HepG2 (cell line): ENCODE measurements around the gene CTTNBP2NL. TPM values are rescaled to one million over a fixed set of nuclear protein-coding genes. Genes with fewer than 3 reads are reported as not detected.

Experiments used
- ATAC-seq: fragments of 200-7000 bp; cut with Tn5 transposase; 3 replicates; pipeline ENCODE4 v1.9.1; 2020; ENCODE audit warnings: mild to moderate bottlenecking, moderate library complexity
- BruUV-seq: library from RNA; stranded (reverse); fragments of 400-500 nt; replicated peaks from 2 replicates; lab custom pipeline; 2021; lab: Mats Ljungman, UMichigan
- CTCF ChIA-PET: fragments of 300-600 bp; formaldehyde crosslinking; extraction: SDS; loops from one replicate; lab custom pipeline; 2021; ENCODE audit warnings: low total read pairs, inconsistent platforms, low intra/inter-chr PET ratio; lab: Yijun Ruan, JAX
- POLR2A ChIA-PET: fragments of 350-600 bp; sonication (Branson Sonifier 250); formaldehyde crosslinking; loops from one replicate; lab custom pipeline; 2020; ENCODE audit warnings: antibody characterized with exemption, inconsistent platforms; lab: Yijun Ruan, JAX
- DNase-seq: peaks from one replicate; pipeline ENCODE4 v3.0.0-alpha.2; 2015; ENCODE audit warnings: low spot score
- FAIRE-seq: peaks from 3 replicates; lab custom pipeline; 2011; peaks lifted over from hg19 to GRCh38; lab: Jason Lieb, UNC
- H2AFZ ChIP-seq: one replicate; pipeline ENCODE4 v1.6.1; 2011; ENCODE audit warnings: low read length, inconsistent platforms
- H3K27ac ChIP-seq: fragments of 300-600 bp; 3 replicates; pipeline ENCODE4 v1.8.0; 2011; ENCODE audit warnings: mixed run types, mild to moderate bottlenecking, mixed read lengths, low read length, inconsistent platforms; ENCODE audit not compliant: insufficient read depth; ENCODE audit errors: extremely low read length
- H3K27me3 ChIP-seq, 2 experiments: fragments of 200-600 bp in 1 of 2; 2 replicates in 1 of 2; 3 replicates in 1 of 2; pipeline versions ENCODE4 v1.6.0 to v1.8.0; 2011; ENCODE audit warnings: low read length in 2 of 2, mild to moderate bottlenecking in 2 of 2, moderate library complexity in 2 of 2, inconsistent platforms in 1 of 2; ENCODE audit not compliant: insufficient read depth in 2 of 2, control insufficient read depth in 1 of 2
- H3K36me3 ChIP-seq, 2 experiments: fragments of 200-600 bp in 1 of 2; replicated peaks in 1 of 2; 2 replicates in 1 of 2; 3 replicates in 1 of 2; pipeline versions ENCODE4 v1.5.1 to v1.8.0; 2011; ENCODE audit warnings: low read length in 2 of 2, inconsistent platforms in 1 of 2; ENCODE audit not compliant: insufficient read depth in 2 of 2, control insufficient read depth in 1 of 2
- H3K4me1 ChIP-seq: 2 replicates; pipeline ENCODE4 v1.5.1; 2012; ENCODE audit warnings: low read length, inconsistent platforms; ENCODE audit not compliant: insufficient read depth
- H3K4me2 ChIP-seq: 2 replicates; pipeline ENCODE4 v1.6.0; 2011; ENCODE audit warnings: low read depth, low read length, inconsistent platforms
- H3K4me3 ChIP-seq, 3 experiments: fragments of 200-600 bp in 1 of 3; sonication (generic), shearing (Covaris generic) in 1 of 3; replicated peaks in 1 of 3; 2 replicates each; pipeline ENCODE4 v1.5.1; 2011 to 2016; ENCODE audit warnings: low read length in 3 of 3, inconsistent platforms in 2 of 3, low read depth in 2 of 3, mild to moderate bottlenecking in 2 of 3, control low read depth in 1 of 3, mixed read lengths in 1 of 3; ENCODE audit not compliant: insufficient read depth in 1 of 3
- H3K79me2 ChIP-seq: one replicate; pipeline ENCODE4 v1.6.1; 2011; ENCODE audit warnings: low read length, inconsistent platforms; ENCODE audit not compliant: insufficient read depth
- H3K9ac ChIP-seq: 2 replicates; pipeline ENCODE4 v1.6.0; 2011; ENCODE audit warnings: mild to moderate bottlenecking, low read depth, low read length, inconsistent platforms; ENCODE audit not compliant: insufficient read depth
- H3K9me3 ChIP-seq: 2 replicates; pipeline ENCODE4 v1.5.1; 2012; ENCODE audit warnings: mild to moderate bottlenecking, low read length
- H4K20me1 ChIP-seq: 2 replicates; pipeline ENCODE4 v1.6.0; 2011; ENCODE audit warnings: inconsistent platforms, mild to moderate bottlenecking, low read length, moderate library complexity; ENCODE audit not compliant: insufficient read depth
- GTF3A ChIP-seq: sonication (generic); formaldehyde crosslinking; conservative IDR thresholded peaks from 2 replicates; pipeline ENCODE4 v1.4.0; 2020; ENCODE audit warnings: mild to moderate bottlenecking, missing genetic modification reagents
- MTF2 ChIP-seq: sonication (generic); formaldehyde crosslinking; IDR thresholded peaks from 2 replicates; pipeline ENCODE4 v1.5.0; 2020; ENCODE audit warnings: missing genetic modification reagents, borderline replicate concordance
- SOX13 ChIP-seq, 3 experiments: fragments of 450-650 bp in 1 of 3; sonication (generic) in 1 of 3; formaldehyde crosslinking in 1 of 3; IDR thresholded peaks in 2 of 3; conservative IDR thresholded peaks in 1 of 3; 2 replicates each; pipeline versions ENCODE4 v1.5.0 to v1.6.1; 2016 to 2020; ENCODE audit warnings: antibody characterized with exemption in 1 of 3, mild to moderate bottlenecking in 1 of 3, missing compliant biosample characterization in 1 of 3, missing genetic modification reagents in 1 of 3, moderate library complexity in 1 of 3
- SYNCRIP ChIP-seq: fragments of 200-400 bp; formaldehyde crosslinking; IDR thresholded peaks from 2 replicates; pipeline ENCODE4 v1.6.1; 2018; ENCODE audit warnings: mild to moderate bottlenecking, low read depth, low read length; ENCODE audit not compliant: insufficient read depth
- ZNF629 ChIP-seq: sonication (generic); formaldehyde crosslinking; conservative IDR thresholded peaks from 2 replicates; pipeline ENCODE4 v1.5.0; 2020; ENCODE audit warnings: missing genetic modification reagents
- WGBS: methylation state at CpG from one replicate; pipeline ENCODE4 v1.1.6; 2017; ENCODE audit warnings: low lambda C conversion rate; 5-methylcytosine and 5-hydroxymethylcytosine counted together
- in situ Hi-C: cut with HindIII; loops from 2 replicates; pipeline ENCODE4 v1.10.0; 2017; ENCODE audit warnings: low pct_unique_long_range_greater_than_20kb; ENCODE audit not compliant: extremely low pct_ligation_motif_present
- intact Hi-C: fragments of 100-400 bp; cut with micrococcal nuclease; formaldehyde crosslinking; loops from one replicate; pipeline ENCODE4 v1.10.0; 2022; ENCODE audit not compliant: unreplicated experiment
- polyA plus RNA-seq, 8 experiments: library from polyadenylated mRNA; depleted of rRNA in 3 of 8; stranded (reverse) in 7 of 8; unstranded in 1 of 8; fragments of >200 nt; fragmentation: Illumina TruSeq in 4 of 8; extraction: Trizol in 4 of 8; gene quantifications; 2 replicates each; pipeline versions ENCODE4 v1.2.1 to v1.2.3, GENCODE V29; 2011 to 2016; ENCODE audit warnings: low read depth in 4 of 8, missing spikeins in 1 of 8, mixed read lengths in 1 of 8; ENCODE audit not compliant: insufficient read depth in 1 of 8
- total RNA-seq, 5 experiments: library from RNA; depleted of rRNA; stranded (reverse); fragments of >200 nt; fragmentation: Illumina TruSeq; extraction: Trizol; gene quantifications; 2 replicates each; pipeline ENCODE4 v1.2.3, GENCODE V29; 2016; ENCODE audit warnings: low read depth in 1 of 5
- TF ChIP-seq, protein P1 (sequence below): sonication (generic); formaldehyde crosslinking; IDR thresholded peaks from 2 replicates; pipeline ENCODE4 v1.5.0; 2020; ENCODE audit warnings: mild to moderate bottlenecking, missing genetic modification reagents, borderline replicate concordance
- TF ChIP-seq, protein P2 (sequence below): sonication (generic); formaldehyde crosslinking; IDR thresholded peaks from 2 replicates; pipeline ENCODE4 v1.5.1; 2020; ENCODE audit warnings: mild to moderate bottlenecking, missing genetic modification reagents, borderline replicate concordance

Gene CTTNBP2NL
- total and polyA plus RNA-seq, 2 of the 13 experiments (the other 11 are each of a cell fraction or from before 2014, with no cell fraction given), result 2.1 to 4.1 TPM

- BruUV-seq, result no TSS peak
- intact Hi-C loops, result loop anchor here (2.0 kb wide), 1 partner anchor 312 kb away; the partner anchor contains the start of gene RHOC
- DNase-seq, result no peak
- WGBS, result 0% methylated on average over 1 of the region's 1 CpG
- Histone ChIP-seq H4K20me1 (no peaks in the 10 kb centered on the region), H3K27me3 (no peaks in the 10 kb centered on the region; a peak in 1 of 5 replicates), H3K9ac (peak overlapping the region; percentile 18; the same call in 1 of the 2 replicates), H2AFZ (no peak overlapping the region), H3K27ac (no peak overlapping the region), H3K4me2 (peak overlapping the region; percentile 85), H3K79me2 (peaks cover 28% of the 10 kb centered on the region), H3K9me3 (no peaks in the 10 kb centered on the region), H3K4me3 (peak overlapping the region; percentile 10 to 92 (median 46); a peak in 3 of 6 replicates), H3K36me3 (no peaks in the 10 kb centered on the region), H3K4me1 (peaks cover 53% of the 10 kb centered on the region)
- no peak for FAIRE-seq
- in situ Hi-C loops, result loop anchor here (5.0 kb wide), 3 partner anchors 68 to 313 kb away; partner anchors contain the start of genes CAPZA1, RHOC and ST7L
- ChIA-PET POLR2A (interaction anchor here (1.0 to 1.7 kb wide), 4 partner anchors 149 to 318 kb away, joined by 3 to 7 read pairs (median 5); partner anchors contain the start of gene MOV10), CTCF (interaction anchor here (1.5 kb wide), 1 partner anchor 71 kb away, joined by 10 read pairs; no protein-coding TSS in a partner anchor)
- no peak for ATAC-seq
- TF ChIP-seq, protein P1, sequence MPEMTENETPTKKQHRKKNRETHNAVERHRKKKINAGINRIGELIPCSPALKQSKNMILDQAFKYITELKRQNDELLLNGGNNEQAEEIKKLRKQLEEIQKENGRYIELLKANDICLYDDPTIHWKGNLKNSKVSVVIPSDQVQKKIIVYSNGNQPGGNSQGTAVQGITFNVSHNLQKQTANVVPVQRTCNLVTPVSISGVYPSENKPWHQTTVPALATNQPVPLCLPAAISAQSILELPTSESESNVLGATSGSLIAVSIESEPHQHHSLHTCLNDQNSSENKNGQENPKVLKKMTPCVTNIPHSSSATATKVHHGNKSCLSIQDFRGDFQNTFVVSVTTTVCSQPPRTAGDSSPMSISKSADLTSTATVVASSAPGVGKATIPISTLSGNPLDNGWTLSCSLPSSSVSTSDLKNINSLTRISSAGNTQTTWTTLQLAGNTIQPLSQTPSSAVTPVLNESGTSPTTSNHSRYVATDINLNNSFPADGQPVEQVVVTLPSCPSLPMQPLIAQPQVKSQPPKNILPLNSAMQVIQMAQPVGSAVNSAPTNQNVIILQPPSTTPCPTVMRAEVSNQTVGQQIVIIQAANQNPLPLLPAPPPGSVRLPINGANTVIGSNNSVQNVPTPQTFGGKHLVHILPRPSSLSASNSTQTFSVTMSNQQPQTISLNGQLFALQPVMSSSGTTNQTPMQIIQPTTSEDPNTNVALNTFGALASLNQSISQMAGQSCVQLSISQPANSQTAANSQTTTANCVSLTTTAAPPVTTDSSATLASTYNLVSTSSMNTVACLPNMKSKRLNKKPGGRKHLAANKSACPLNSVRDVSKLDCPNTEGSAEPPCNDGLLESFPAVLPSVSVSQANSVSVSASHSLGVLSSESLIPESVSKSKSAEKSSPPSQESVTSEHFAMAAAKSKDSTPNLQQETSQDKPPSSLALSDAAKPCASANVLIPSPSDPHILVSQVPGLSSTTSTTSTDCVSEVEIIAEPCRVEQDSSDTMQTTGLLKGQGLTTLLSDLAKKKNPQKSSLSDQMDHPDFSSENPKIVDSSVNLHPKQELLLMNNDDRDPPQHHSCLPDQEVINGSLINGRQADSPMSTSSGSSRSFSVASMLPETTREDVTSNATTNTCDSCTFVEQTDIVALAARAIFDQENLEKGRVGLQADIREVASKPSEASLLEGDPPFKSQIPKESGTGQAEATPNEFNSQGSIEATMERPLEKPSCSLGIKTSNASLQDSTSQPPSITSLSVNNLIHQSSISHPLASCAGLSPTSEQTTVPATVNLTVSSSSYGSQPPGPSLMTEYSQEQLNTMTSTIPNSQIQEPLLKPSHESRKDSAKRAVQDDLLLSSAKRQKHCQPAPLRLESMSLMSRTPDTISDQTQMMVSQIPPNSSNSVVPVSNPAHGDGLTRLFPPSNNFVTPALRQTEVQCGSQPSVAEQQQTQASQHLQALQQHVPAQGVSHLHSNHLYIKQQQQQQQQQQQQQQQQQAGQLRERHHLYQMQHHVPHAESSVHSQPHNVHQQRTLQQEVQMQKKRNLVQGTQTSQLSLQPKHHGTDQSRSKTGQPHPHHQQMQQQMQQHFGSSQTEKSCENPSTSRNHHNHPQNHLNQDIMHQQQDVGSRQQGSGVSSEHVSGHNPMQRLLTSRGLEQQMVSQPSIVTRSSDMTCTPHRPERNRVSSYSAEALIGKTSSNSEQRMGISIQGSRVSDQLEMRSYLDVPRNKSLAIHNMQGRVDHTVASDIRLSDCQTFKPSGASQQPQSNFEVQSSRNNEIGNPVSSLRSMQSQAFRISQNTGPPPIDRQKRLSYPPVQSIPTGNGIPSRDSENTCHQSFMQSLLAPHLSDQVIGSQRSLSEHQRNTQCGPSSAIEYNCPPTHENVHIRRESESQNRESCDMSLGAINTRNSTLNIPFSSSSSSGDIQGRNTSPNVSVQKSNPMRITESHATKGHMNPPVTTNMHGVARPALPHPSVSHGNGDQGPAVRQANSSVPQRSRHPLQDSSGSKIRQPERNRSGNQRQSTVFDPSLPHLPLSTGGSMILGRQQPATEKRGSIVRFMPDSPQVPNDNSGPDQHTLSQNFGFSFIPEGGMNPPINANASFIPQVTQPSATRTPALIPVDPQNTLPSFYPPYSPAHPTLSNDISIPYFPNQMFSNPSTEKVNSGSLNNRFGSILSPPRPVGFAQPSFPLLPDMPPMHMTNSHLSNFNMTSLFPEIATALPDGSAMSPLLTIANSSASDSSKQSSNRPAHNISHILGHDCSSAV (CRISPR knock-in tag), result no peak
- TF ChIP-seq SYNCRIP, result no peak
- TF ChIP-seq SOX13 (IDR thresholded peaks at IDR 0.05), result no peak
- 0 out of 4 replicates have a peak, but pooled peaks of 1 of the 2 experiments have one; percentile 7 for TF ChIP-seq SOX13 (CRISPR knock-in tag; conservative IDR thresholded peaks at IDR 0.05 in 1 of 2, IDR thresholded peaks at IDR 0.05 in 1 of 2)
- TF ChIP-seq GTF3A (CRISPR knock-in tag), result no peak
- TF ChIP-seq, protein P2, sequence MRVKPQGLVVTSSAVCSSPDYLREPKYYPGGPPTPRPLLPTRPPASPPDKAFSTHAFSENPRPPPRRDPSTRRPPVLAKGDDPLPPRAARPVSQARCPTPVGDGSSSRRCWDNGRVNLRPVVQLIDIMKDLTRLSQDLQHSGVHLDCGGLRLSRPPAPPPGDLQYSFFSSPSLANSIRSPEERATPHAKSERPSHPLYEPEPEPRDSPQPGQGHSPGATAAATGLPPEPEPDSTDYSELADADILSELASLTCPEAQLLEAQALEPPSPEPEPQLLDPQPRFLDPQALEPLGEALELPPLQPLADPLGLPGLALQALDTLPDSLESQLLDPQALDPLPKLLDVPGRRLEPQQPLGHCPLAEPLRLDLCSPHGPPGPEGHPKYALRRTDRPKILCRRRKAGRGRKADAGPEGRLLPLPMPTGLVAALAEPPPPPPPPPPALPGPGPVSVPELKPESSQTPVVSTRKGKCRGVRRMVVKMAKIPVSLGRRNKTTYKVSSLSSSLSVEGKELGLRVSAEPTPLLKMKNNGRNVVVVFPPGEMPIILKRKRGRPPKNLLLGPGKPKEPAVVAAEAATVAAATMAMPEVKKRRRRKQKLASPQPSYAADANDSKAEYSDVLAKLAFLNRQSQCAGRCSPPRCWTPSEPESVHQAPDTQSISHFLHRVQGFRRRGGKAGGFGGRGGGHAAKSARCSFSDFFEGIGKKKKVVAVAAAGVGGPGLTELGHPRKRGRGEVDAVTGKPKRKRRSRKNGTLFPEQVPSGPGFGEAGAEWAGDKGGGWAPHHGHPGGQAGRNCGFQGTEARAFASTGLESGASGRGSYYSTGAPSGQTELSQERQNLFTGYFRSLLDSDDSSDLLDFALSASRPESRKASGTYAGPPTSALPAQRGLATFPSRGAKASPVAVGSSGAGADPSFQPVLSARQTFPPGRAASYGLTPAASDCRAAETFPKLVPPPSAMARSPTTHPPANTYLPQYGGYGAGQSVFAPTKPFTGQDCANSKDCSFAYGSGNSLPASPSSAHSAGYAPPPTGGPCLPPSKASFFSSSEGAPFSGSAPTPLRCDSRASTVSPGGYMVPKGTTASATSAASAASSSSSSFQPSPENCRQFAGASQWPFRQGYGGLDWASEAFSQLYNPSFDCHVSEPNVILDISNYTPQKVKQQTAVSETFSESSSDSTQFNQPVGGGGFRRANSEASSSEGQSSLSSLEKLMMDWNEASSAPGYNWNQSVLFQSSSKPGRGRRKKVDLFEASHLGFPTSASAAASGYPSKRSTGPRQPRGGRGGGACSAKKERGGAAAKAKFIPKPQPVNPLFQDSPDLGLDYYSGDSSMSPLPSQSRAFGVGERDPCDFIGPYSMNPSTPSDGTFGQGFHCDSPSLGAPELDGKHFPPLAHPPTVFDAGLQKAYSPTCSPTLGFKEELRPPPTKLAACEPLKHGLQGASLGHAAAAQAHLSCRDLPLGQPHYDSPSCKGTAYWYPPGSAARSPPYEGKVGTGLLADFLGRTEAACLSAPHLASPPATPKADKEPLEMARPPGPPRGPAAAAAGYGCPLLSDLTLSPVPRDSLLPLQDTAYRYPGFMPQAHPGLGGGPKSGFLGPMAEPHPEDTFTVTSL (CRISPR knock-in tag), result 0 out of 2 replicates have a peak, but pooled peaks have one; percentile 23
- peak; percentile 68 for TF ChIP-seq ZNF629 (CRISPR knock-in tag)
- TF ChIP-seq MTF2 (CRISPR knock-in tag), result no peak
These were observed 1.3 kb upstream of the CTTNBP2NL start for GRCh38 chr1:112394743-112395062.
